Liver (tissue), 3 donors: Measurements from ENCODE around the gene RALGDS.

Source experiments
- GABPA ChIP-seq, 2 donors: IDR thresholded peaks in 1 of 2; conservative IDR thresholded peaks in 1 of 2; 2 replicates each; pipeline ENCODE4 v1.6.1; 2016; ENCODE audit warnings: antibody characterized with exemption in 2 of 2, mild to moderate bottlenecking in 1 of 2, moderate library complexity in 1 of 2
- RAD21 ChIP-seq, 2 donors: IDR thresholded peaks; 2 replicates each; pipeline ENCODE4 v1.6.1; 2016; ENCODE audit warnings: antibody characterized with exemption in 2 of 2, mild to moderate bottlenecking in 2 of 2
- TF ChIP-seq, protein P1 (sequence below): IDR thresholded peaks from 2 replicates; pipeline ENCODE4 v1.6.1; 2016; ENCODE audit warnings: antibody characterized with exemption, mild to moderate bottlenecking
- TF ChIP-seq, protein P2 (sequence below): fragments of 150-350 bp; IDR thresholded peaks from 2 replicates; pipeline ENCODE4 v1.5.1; 2017; ENCODE audit warnings: improper control_type of control experiment, low read depth, low read length; ENCODE audit not compliant: missing input control
- donor health status: healthy.
- donor health status: healthy.

- no peak for TF ChIP-seq RAD21 (IDR thresholded peaks at IDR 0.05)
- no peak for TF ChIP-seq GABPA (IDR thresholded peaks at IDR 0.05 in 1 of 2, conservative IDR thresholded peaks at IDR 0.05 in 1 of 2)
- TF ChIP-seq, protein P1, sequence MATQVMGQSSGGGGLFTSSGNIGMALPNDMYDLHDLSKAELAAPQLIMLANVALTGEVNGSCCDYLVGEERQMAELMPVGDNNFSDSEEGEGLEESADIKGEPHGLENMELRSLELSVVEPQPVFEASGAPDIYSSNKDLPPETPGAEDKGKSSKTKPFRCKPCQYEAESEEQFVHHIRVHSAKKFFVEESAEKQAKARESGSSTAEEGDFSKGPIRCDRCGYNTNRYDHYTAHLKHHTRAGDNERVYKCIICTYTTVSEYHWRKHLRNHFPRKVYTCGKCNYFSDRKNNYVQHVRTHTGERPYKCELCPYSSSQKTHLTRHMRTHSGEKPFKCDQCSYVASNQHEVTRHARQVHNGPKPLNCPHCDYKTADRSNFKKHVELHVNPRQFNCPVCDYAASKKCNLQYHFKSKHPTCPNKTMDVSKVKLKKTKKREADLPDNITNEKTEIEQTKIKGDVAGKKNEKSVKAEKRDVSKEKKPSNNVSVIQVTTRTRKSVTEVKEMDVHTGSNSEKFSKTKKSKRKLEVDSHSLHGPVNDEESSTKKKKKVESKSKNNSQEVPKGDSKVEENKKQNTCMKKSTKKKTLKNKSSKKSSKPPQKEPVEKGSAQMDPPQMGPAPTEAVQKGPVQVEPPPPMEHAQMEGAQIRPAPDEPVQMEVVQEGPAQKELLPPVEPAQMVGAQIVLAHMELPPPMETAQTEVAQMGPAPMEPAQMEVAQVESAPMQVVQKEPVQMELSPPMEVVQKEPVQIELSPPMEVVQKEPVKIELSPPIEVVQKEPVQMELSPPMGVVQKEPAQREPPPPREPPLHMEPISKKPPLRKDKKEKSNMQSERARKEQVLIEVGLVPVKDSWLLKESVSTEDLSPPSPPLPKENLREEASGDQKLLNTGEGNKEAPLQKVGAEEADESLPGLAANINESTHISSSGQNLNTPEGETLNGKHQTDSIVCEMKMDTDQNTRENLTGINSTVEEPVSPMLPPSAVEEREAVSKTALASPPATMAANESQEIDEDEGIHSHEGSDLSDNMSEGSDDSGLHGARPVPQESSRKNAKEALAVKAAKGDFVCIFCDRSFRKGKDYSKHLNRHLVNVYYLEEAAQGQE, result no peak
- TF ChIP-seq, protein P2, sequence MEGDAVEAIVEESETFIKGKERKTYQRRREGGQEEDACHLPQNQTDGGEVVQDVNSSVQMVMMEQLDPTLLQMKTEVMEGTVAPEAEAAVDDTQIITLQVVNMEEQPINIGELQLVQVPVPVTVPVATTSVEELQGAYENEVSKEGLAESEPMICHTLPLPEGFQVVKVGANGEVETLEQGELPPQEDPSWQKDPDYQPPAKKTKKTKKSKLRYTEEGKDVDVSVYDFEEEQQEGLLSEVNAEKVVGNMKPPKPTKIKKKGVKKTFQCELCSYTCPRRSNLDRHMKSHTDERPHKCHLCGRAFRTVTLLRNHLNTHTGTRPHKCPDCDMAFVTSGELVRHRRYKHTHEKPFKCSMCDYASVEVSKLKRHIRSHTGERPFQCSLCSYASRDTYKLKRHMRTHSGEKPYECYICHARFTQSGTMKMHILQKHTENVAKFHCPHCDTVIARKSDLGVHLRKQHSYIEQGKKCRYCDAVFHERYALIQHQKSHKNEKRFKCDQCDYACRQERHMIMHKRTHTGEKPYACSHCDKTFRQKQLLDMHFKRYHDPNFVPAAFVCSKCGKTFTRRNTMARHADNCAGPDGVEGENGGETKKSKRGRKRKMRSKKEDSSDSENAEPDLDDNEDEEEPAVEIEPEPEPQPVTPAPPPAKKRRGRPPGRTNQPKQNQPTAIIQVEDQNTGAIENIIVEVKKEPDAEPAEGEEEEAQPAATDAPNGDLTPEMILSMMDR, result no peak
These were observed 31.8 kb downstream of the RALGDS start for GRCh38 chr9:133089271-133089671.
